ENCODE measurements around the gene PRR18.

DNA sequence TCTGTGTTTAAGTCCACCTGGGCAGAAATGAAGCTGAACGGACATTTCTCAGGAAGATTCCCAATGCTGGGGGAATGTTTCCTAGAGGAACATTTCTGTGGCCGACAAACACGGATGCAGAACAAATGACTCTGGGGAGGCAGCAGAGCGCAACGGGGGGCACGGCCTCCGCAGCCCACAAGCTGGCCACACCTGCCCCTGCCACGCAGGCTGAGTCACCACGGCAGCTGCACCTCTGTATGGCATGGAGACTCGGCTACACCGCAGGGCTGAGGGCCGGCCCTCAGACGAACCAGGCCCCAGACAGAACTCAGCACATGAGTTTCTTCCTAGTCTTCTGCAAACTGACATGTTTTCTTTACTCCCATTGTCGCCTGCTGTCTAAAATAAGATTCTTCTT lies 10.0 kb upstream of the PRR18 start:
- TF ChIP-seq COPS2 (conservative IDR thresholded peaks at IDR 0.05) = no peak
- no peak for TF ChIP-seq TEAD2 (tag; IDR thresholded peaks at IDR 0.05)
- TF ChIP-seq, protein P1, sequence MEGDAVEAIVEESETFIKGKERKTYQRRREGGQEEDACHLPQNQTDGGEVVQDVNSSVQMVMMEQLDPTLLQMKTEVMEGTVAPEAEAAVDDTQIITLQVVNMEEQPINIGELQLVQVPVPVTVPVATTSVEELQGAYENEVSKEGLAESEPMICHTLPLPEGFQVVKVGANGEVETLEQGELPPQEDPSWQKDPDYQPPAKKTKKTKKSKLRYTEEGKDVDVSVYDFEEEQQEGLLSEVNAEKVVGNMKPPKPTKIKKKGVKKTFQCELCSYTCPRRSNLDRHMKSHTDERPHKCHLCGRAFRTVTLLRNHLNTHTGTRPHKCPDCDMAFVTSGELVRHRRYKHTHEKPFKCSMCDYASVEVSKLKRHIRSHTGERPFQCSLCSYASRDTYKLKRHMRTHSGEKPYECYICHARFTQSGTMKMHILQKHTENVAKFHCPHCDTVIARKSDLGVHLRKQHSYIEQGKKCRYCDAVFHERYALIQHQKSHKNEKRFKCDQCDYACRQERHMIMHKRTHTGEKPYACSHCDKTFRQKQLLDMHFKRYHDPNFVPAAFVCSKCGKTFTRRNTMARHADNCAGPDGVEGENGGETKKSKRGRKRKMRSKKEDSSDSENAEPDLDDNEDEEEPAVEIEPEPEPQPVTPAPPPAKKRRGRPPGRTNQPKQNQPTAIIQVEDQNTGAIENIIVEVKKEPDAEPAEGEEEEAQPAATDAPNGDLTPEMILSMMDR (IDR thresholded peaks at IDR 0.05 in 2 of 3, conservative IDR thresholded peaks at IDR 0.05 in 1 of 3; ENCODE audit: insufficient read depth in 2 of 3, low read depth in 1 of 3, low read length in 3 of 3) = no peak
- TF ChIP-seq RBM39 (optimal IDR thresholded peaks at IDR 0.05; ENCODE audit: low read depth, low read length) = no peak
- TF ChIP-seq ZSCAN29 (IDR thresholded peaks at IDR 0.05) = no peak
- TF ChIP-seq RBFOX2 (IDR thresholded peaks at IDR 0.05; ENCODE audit: low read depth, low read length) = no peak
- no peak for TF ChIP-seq POLR2A (conservative IDR thresholded peaks at IDR 0.05)
- TF ChIP-seq TGIF2 (CRISPR knock-in tag; IDR thresholded peaks at IDR 0.05) = no peak
- TF ChIP-seq KDM1A (IDR thresholded peaks at IDR 0.05) = no peak
- TF ChIP-seq ZC3H4 (CRISPR knock-in tag; IDR thresholded peaks at IDR 0.05; ENCODE audit: borderline replicate concordance) = no peak
- no peak for TF ChIP-seq ZNF165 (CRISPR knock-in tag; IDR thresholded peaks at IDR 0.05; ENCODE audit: borderline replicate concordance)
- no peak for TF ChIP-seq ESRRB (CRISPR knock-in tag; IDR thresholded peaks at IDR 0.05; ENCODE audit: borderline replicate concordance)
- no peak for TF ChIP-seq NFYB (IDR thresholded peaks at IDR 0.05; ENCODE audit: extremely low read depth, insufficient read length)
- no peak for TF ChIP-seq EZH2 (IDR thresholded peaks at IDR 0.05; ENCODE audit: borderline replicate concordance, low read depth, low read length)

All from K562 (cell line).